Measurements from ENCODE around the gene TSHZ2. TPM values are rescaled to one million over a fixed set of nuclear protein-coding genes. Genes with fewer than 3 reads are reported as not detected.

TSHZ2 gene
- total RNA-seq, 1 experiment from 2014 or later, result 0.20 TPM

GRCh38 chr20:53150532-53150931 is 178.4 kb downstream of the TSHZ2 start (continued):
- TF ChIP-seq STAT6 (CRISPR knock-in tag; conservative IDR thresholded peaks at IDR 0.05; ENCODE audit: low read depth), result no peak

DNA sequence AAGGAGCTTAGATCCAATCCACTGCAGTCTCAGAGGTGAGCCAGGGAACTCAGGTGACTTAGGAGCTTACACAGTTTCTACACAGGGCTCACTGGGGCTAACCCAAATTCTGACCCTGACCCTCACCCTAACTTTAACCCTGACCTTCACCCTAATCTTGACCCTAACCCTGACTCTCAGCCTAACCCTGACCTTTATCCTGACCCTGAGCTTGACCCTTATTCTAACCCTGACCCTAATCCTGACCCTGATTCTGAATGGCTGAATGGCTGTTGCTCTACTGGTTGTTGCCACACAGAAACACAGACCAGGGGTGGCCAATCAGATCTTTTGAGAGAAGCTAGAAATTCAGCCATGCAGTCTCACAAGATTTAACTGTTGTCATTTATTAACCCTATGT is 180.1 kb downstream of the TSHZ2 start:
- POLR2A ChIA-PET, result no interaction called here
- Mint-ChIP-seq H3K9me3 (no peaks in the 10 kb centered on the region), H3K27me3 (ENCODE audit: low read depth) (no peaks in the 10 kb centered on the region), H3K4me1 (peaks cover 6% of the 10 kb centered on the region), H3K4me3 (no peak overlapping the region), H3K36me3 (no peaks in the 10 kb centered on the region), H3K27ac (no peak overlapping the region)
- CTCF ChIA-PET, result interaction anchor here (1.4 kb wide), 1 partner anchor 14 kb away, joined by 3 read pairs; no protein-coding TSS in a partner anchor
- TF ChIP-seq CREM (CRISPR knock-in tag; IDR thresholded peaks at IDR 0.05) (no peak), STAT6 (CRISPR knock-in tag; conservative IDR thresholded peaks at IDR 0.05; ENCODE audit: low read depth) (no peak), SOX15 (CRISPR knock-in tag; IDR thresholded peaks at IDR 0.05) (no peak), HMGA2 (CRISPR knock-in tag; IDR thresholded peaks at IDR 0.05) (no peak), GTF2I (CRISPR knock-in tag; conservative IDR thresholded peaks at IDR 0.05) (no peak), MXD4 (CRISPR knock-in tag; IDR thresholded peaks at IDR 0.05; ENCODE audit: borderline replicate concordance) (no peak), ATF1 (CRISPR knock-in tag; IDR thresholded peaks at IDR 0.05) (no peak), TEAD1 (CRISPR knock-in tag; IDR thresholded peaks at IDR 0.05) (no peak), MAX (CRISPR knock-in tag; IDR thresholded peaks at IDR 0.05) (no peak), PRRX2 (CRISPR knock-in tag; IDR thresholded peaks at IDR 0.05) (no peak), NR3C1 (CRISPR knock-in tag; conservative IDR thresholded peaks at IDR 0.05; ENCODE audit: low read depth) (no peak)
- ATAC-seq (no peak), DNase-seq (ENCODE audit: low spot score) (no peak)

DNA sequence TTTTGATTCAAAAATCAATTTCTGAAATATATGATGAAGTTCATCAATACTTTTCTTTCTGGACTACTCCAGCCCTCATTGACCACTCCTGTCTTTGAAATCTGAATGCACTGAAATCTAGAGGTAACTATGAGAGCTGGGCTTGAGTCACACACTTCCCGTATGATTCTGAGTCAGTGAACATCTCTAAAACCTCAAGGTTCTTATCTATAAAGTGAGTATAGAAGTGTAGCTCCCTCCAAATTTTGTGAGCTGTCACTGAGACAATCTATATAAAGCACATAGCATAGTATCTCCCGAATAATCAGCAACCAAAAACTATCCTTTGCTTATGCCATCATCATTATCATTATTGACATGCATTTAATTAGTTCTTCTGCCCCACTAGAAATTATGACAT is 182.4 kb downstream of the TSHZ2 start:
- TF ChIP-seq, protein P1, sequence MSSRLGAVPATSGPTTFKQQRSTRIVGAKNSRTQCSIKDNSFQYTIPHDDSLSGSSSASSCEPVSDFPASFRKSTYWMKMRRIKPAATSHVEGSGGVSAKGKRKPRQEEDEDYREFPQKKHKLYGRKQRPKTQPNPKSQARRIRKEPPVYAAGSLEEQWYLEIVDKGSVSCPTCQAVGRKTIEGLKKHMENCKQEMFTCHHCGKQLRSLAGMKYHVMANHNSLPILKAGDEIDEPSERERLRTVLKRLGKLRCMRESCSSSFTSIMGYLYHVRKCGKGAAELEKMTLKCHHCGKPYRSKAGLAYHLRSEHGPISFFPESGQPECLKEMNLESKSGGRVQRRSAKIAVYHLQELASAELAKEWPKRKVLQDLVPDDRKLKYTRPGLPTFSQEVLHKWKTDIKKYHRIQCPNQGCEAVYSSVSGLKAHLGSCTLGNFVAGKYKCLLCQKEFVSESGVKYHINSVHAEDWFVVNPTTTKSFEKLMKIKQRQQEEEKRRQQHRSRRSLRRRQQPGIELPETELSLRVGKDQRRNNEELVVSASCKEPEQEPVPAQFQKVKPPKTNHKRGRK (CRISPR knock-in tag; IDR thresholded peaks at IDR 0.05; ENCODE audit: borderline replicate concordance), result no peak
- TF ChIP-seq ZNF232 (CRISPR knock-in tag; IDR thresholded peaks at IDR 0.05) (no peak), USF1 (CRISPR knock-in tag; IDR thresholded peaks at IDR 0.05) (no peak), IRF2 (CRISPR knock-in tag; IDR thresholded peaks at IDR 0.05; ENCODE audit: borderline replicate concordance, low read depth) (no peak), KAT7 (CRISPR knock-in tag; IDR thresholded peaks at IDR 0.05; ENCODE audit: borderline replicate concordance) (no peak)
- TF ChIP-seq, protein P2, sequence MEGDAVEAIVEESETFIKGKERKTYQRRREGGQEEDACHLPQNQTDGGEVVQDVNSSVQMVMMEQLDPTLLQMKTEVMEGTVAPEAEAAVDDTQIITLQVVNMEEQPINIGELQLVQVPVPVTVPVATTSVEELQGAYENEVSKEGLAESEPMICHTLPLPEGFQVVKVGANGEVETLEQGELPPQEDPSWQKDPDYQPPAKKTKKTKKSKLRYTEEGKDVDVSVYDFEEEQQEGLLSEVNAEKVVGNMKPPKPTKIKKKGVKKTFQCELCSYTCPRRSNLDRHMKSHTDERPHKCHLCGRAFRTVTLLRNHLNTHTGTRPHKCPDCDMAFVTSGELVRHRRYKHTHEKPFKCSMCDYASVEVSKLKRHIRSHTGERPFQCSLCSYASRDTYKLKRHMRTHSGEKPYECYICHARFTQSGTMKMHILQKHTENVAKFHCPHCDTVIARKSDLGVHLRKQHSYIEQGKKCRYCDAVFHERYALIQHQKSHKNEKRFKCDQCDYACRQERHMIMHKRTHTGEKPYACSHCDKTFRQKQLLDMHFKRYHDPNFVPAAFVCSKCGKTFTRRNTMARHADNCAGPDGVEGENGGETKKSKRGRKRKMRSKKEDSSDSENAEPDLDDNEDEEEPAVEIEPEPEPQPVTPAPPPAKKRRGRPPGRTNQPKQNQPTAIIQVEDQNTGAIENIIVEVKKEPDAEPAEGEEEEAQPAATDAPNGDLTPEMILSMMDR (IDR thresholded peaks at IDR 0.05), result no peak
- no peak overlapping the region for H3K4me3 Mint-ChIP-seq
- no peak for ATAC-seq
- peaks cover under 1% of the 10 kb centered on the region; the same call in 1 of the 2 replicates for H3K4me1 Mint-ChIP-seq
- H3K27ac Mint-ChIP-seq, result no peak overlapping the region
- DNase-seq (ENCODE audit: low spot score), result no peak
- H3K27me3 Mint-ChIP-seq (ENCODE audit: low read depth), result no peaks in the 10 kb centered on the region
- H3K36me3 Mint-ChIP-seq, result no peaks in the 10 kb centered on the region
- ChIA-PET CTCF (no interaction called here), POLR2A (no interaction called here)
- H3K9me3 Mint-ChIP-seq, result peaks cover 10% of the 10 kb centered on the region; the same call in 1 of the 2 replicates

All from WTC11 (cell line).